CD14-positive monocyte (primary cell): Measurements from ENCODE around the gene MAD1L1. TPM values are rescaled to one million over a fixed set of nuclear protein-coding genes. Genes with fewer than 3 reads are reported as not detected.

Experiments
- DNase-seq, 3 donors: peaks; one replicate each; pipeline ENCODE4 v3.0.0-alpha.2; 2011 to 2022
- H2AFZ ChIP-seq: 2 replicates; pipeline ENCODE4 v1.6.0; 2012; ENCODE audit warnings: mild to moderate bottlenecking, low read depth, low read length, inconsistent platforms; ENCODE audit not compliant: insufficient read depth, poor library complexity, severe bottlenecking
- H3K27ac ChIP-seq, 2 donors: 1 replicate in 1 of 2; 2 replicates in 1 of 2; pipeline ENCODE4 v1.5.1; 2012 to 2013; ENCODE audit warnings: low read length in 2 of 2, control low read depth in 1 of 2, inconsistent platforms in 1 of 2, low read depth in 1 of 2, mild to moderate bottlenecking in 1 of 2
- H3K27me3 ChIP-seq, 2 donors: one replicate each; pipeline versions ENCODE4 v1.6.0 to v1.6.1; 2011 to 2013; ENCODE audit warnings: low read length in 2 of 2; ENCODE audit not compliant: control insufficient read depth in 2 of 2, insufficient read depth in 2 of 2
- H3K36me3 ChIP-seq, 2 donors: replicated peaks in 1 of 2; 1 replicate in 1 of 2; 2 replicates in 1 of 2; pipeline versions ENCODE4 v1.5.1 to v1.6.1; 2012 to 2013; ENCODE audit warnings: low read length in 2 of 2, control low read depth in 1 of 2, inconsistent platforms in 1 of 2, mild to moderate bottlenecking in 1 of 2; ENCODE audit not compliant: insufficient read depth in 2 of 2, control insufficient read depth in 1 of 2
- H3K4me1 ChIP-seq, 2 donors: 1 replicate in 1 of 2; 2 replicates in 1 of 2; pipeline versions ENCODE4 v1.5.1 to v1.6.1; 2012 to 2013; ENCODE audit warnings: low read length in 2 of 2, control low read depth in 1 of 2, inconsistent platforms in 1 of 2, mild to moderate bottlenecking in 1 of 2, moderate library complexity in 1 of 2; ENCODE audit not compliant: insufficient read depth in 2 of 2, control insufficient read depth in 1 of 2
- H3K4me2 ChIP-seq: replicated peaks from 2 replicates; pipeline ENCODE3; 2012; ENCODE audit warnings: low read length, moderate library complexity, mild to moderate bottlenecking; ENCODE audit not compliant: poor library complexity, severe bottlenecking; ENCODE audit errors: extremely low read depth
- H3K4me3 ChIP-seq, 3 experiments: fragments of 200-600 bp in 1 of 3; sonication (generic) in 1 of 3; replicated peaks in 1 of 3; 1 replicate in 2 of 3; 2 replicates in 1 of 3; pipeline ENCODE4 v1.5.1; 2011 to 2013; ENCODE audit warnings: low read length in 3 of 3, mild to moderate bottlenecking in 3 of 3, control low read depth in 2 of 3, low read depth in 2 of 3, inconsistent platforms in 1 of 3, moderate library complexity in 1 of 3
- H3K79me2 ChIP-seq: 2 replicates; pipeline ENCODE4 v1.6.0; 2012; ENCODE audit warnings: mild to moderate bottlenecking, control low read depth, inconsistent platforms, low read length, moderate library complexity; ENCODE audit not compliant: insufficient read depth
- H3K9ac ChIP-seq: 2 replicates; pipeline ENCODE4 v1.6.0; 2017; ENCODE audit warnings: low read length, mild to moderate bottlenecking; ENCODE audit not compliant: insufficient read depth, poor library complexity, severe bottlenecking
- H3K9me3 ChIP-seq, 2 donors: replicated peaks in 1 of 2; 1 replicate in 1 of 2; 2 replicates in 1 of 2; pipeline versions ENCODE4 v1.5.1 to v1.6.1; 2012 to 2013; ENCODE audit warnings: low read length in 2 of 2, control low read depth in 1 of 2; ENCODE audit not compliant: control insufficient read depth in 1 of 2, insufficient read depth in 1 of 2
- H4K20me1 ChIP-seq: 2 replicates; pipeline ENCODE4 v1.6.0; 2012; ENCODE audit warnings: mild to moderate bottlenecking, low read length, control low read depth, moderate library complexity; ENCODE audit not compliant: insufficient read depth
- H3K27ac Mint-ChIP-seq, 7 donors: one replicate each; pipeline ENCODE4 v1.8.0; 2020; ENCODE audit warnings: mild to moderate bottlenecking in 7 of 7, mixed read lengths in 7 of 7, moderate library complexity in 6 of 7, inconsistent platforms in 2 of 7
- H3K27me3 Mint-ChIP-seq, 3 donors: one replicate each; pipeline ENCODE4 v1.8.0; 2021 to 2022; ENCODE audit warnings: low read depth in 3 of 3, mild to moderate bottlenecking in 3 of 3, mixed read lengths in 3 of 3, moderate library complexity in 3 of 3, inconsistent platforms in 1 of 3
- H3K36me3 Mint-ChIP-seq, 2 donors: one replicate each; pipeline ENCODE4 v1.8.0; 2020; ENCODE audit warnings: mixed read lengths in 2 of 2, inconsistent platforms in 1 of 2, mild to moderate bottlenecking in 1 of 2
- H3K4me1 Mint-ChIP-seq: one replicate; pipeline ENCODE4 v1.8.0; 2020; ENCODE audit warnings: mild to moderate bottlenecking, mixed read lengths
- H3K4me3 Mint-ChIP-seq, 2 donors: one replicate each; pipeline ENCODE4 v1.8.0; 2020; ENCODE audit warnings: mild to moderate bottlenecking in 2 of 2, mixed read lengths in 2 of 2, moderate library complexity in 1 of 2
- H3K9me3 Mint-ChIP-seq, 7 donors: one replicate each; pipeline ENCODE4 v1.8.0; 2020 to 2022; ENCODE audit warnings: mixed read lengths in 7 of 7, mild to moderate bottlenecking in 6 of 7, moderate library complexity in 6 of 7, inconsistent platforms in 2 of 7
- WGBS: methylation state at CpG from one replicate; pipeline ENCODE4 v1.1.5; 2013; ENCODE audit warnings: missing lambda C conversion rate; ENCODE audit not compliant: insufficient coverage; 5-methylcytosine and 5-hydroxymethylcytosine counted together
- intact Hi-C, 2 donors: fragments of 100-400 bp; cut with micrococcal nuclease; formaldehyde crosslinking; loops; one replicate each; pipeline versions ENCODE4 v1.15.0 to v1.15.1; 2023
- polyA plus RNA-seq, 3 donors: library from polyadenylated mRNA; depleted of rRNA in 1 of 3; unstranded in 2 of 3; stranded (reverse) in 1 of 3; fragments of 300-500 nt in 2 of 3; fragments of >200 nt in 1 of 3; fragmentation: Illumina TruSeq in 2 of 3; gene quantifications; 1 replicate in 2 of 3; 2 replicates in 1 of 3; pipeline ENCODE4 v1.2.3, GENCODE V29; 2012 to 2021
- TF ChIP-seq, protein P1 (sequence below): fragments of 200-600 bp; IDR thresholded peaks from one replicate; pipeline ENCODE4 v1.8.0; 2022; ENCODE audit warnings: antibody characterized with exemption, mild to moderate bottlenecking

MAD1L1 gene
- polyA plus RNA-seq, 3 donors = 22.0 to 39.4 (median 33.2) TPM

DNA sequence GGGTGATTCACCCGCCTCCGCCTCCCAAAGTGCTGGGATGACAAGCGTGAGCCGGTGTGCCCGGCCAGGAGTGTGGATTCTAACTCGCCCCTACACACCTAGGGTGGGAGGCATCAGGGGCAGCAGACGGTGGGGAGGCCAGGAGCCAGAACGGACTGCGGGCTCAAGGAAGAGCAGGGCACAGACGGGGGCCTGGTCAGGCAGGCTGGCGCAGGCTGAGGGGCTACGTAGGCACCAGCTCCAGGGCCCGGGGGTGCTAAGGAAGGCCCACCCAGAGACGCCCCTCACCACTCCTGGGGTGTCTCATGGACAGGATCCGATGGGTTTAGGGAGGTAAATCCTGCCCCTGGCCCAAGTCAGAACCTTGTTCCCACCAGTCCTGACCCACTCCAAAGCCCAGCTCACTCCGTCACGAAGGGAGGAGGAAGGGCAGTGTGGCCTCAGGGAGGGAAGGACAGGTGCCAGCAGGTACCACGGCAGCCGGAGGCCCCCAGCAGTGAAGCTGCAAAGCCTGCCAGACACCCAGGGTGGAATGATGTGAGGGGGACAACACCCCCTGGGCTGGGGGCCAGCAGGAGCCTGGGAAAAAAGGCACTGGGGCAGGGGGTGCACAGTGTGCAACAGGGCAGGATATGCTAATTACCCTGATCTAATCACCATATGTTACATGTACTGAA is 251.4 kb downstream of the MAD1L1 start:
- Histone ChIP-seq H4K20me1 (no peaks in the 10 kb centered on the region), H3K9ac (no peak overlapping the region), H3K4me1 (no peaks in the 10 kb centered on the region), H3K9me3 (peaks cover 0 to 6% of the 10 kb centered on the region in 2 donors), H2AFZ (no peak overlapping the region), H3K79me2 (no peaks in the 10 kb centered on the region), H3K27ac (no peak overlapping the region), H3K36me3 (peaks cover 9 to 54% of the 10 kb centered on the region in 2 donors), H3K4me2 (no peak overlapping the region), H3K27me3 (no peaks in the 10 kb centered on the region), H3K4me3 (no peak overlapping the region)
- DNase-seq = no peak
- Mint-ChIP-seq H3K27me3 (no peaks in the 10 kb centered on the region), H3K36me3 (peaks cover 34 to 54% of the 10 kb centered on the region in 2 donors), H3K9me3 (peaks cover 0 to 7% (median 5%) of the 10 kb centered on the region in 7 donors), H3K4me3 (no peak overlapping the region), H3K4me1 (no peaks in the 10 kb centered on the region), H3K27ac (peak overlapping the region in 1 of 7 donors; percentile 35)
- TF ChIP-seq, protein P1, sequence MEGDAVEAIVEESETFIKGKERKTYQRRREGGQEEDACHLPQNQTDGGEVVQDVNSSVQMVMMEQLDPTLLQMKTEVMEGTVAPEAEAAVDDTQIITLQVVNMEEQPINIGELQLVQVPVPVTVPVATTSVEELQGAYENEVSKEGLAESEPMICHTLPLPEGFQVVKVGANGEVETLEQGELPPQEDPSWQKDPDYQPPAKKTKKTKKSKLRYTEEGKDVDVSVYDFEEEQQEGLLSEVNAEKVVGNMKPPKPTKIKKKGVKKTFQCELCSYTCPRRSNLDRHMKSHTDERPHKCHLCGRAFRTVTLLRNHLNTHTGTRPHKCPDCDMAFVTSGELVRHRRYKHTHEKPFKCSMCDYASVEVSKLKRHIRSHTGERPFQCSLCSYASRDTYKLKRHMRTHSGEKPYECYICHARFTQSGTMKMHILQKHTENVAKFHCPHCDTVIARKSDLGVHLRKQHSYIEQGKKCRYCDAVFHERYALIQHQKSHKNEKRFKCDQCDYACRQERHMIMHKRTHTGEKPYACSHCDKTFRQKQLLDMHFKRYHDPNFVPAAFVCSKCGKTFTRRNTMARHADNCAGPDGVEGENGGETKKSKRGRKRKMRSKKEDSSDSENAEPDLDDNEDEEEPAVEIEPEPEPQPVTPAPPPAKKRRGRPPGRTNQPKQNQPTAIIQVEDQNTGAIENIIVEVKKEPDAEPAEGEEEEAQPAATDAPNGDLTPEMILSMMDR = no peak
- WGBS = 97% methylated on average over 14 of the region's 19 CpGs
- intact Hi-C loops = no loop called here

DNA sequence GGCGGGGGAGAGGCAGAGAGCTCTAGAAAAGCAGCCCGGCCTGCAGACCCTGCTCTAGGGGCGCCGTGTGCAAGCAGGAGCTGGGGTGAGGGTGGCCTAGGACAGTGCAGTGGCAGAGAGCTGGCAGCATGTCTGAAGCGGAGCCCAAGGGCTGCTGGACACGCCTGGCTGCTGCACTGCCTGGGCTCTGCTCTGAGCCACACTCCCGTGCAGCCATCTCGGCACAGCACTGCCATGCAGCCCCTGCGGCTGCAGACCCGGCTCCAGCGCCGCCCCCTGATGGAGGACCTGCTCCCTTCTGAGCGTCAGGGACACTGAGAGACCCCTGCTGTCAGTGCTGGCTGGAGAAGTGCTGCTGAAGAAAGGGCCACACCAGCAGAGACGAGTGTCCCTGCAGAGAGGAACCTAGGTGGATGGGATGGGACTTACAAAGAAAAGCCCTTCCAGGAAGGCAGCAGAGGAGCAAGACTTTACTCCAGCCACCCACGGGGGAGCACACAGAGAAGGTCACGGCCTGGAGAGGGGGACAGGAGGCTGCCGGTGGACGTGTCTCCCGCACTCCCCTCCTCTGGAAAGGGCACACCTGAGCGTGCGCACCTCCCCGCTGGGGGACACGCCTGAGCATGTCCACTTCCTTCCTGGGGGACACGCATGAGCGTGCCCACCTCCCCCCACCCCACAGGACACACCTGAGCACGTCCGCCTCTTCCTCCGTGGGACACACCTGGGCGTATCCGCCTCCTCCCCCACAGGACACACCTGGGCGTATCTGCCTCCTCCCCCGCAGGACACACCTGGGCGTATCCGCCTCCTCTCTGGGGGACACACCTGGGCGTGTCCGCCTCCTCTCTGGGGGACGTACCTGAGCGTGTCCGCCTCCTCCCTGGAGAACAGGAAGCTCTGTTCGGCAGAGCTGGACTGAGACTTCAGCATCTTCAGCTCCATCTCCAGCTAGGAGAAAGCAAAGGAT is 252.9 kb downstream of the MAD1L1 start:
- Histone ChIP-seq H3K36me3 (peaks cover 16 to 55% of the 10 kb centered on the region in 2 donors), H2AFZ (no peak overlapping the region), H3K4me2 (no peak overlapping the region), H3K79me2 (no peaks in the 10 kb centered on the region), H3K27me3 (no peaks in the 10 kb centered on the region), H3K9ac (no peak overlapping the region), H3K4me3 (no peak overlapping the region), H3K4me1 (no peaks in the 10 kb centered on the region), H3K9me3 (peaks cover 0 to 6% of the 10 kb centered on the region in 2 donors), H4K20me1 (no peaks in the 10 kb centered on the region), H3K27ac (no peak overlapping the region)
- TF ChIP-seq, protein P1 = no peak
- H3K27me3 Mint-ChIP-seq = no peaks in the 10 kb centered on the region
- no peak overlapping the region for H3K4me3 Mint-ChIP-seq
- peak overlapping the region in 2 of 7 donors; percentile 28 to 46 for H3K27ac Mint-ChIP-seq
- no peaks in the 10 kb centered on the region for H3K4me1 Mint-ChIP-seq
- intact Hi-C loops = no loop called here
- H3K9me3 Mint-ChIP-seq = peaks cover 0 to 7% (median 5%) of the 10 kb centered on the region in 7 donors
- peaks cover 34 to 56% of the 10 kb centered on the region in 2 donors for H3K36me3 Mint-ChIP-seq
- DNase-seq = no peak
- 97% methylated on average over 21 of the region's 40 CpGs for WGBS
